ENCODE results near the gene ILKAP.

The ILKAP gene

GRCh38 chr2:238237431-238238135 lies 34.1 kb upstream of the ILKAP start:
- no peak for DNase-seq

- no peak for DNase-seq
These were observed 33.1 kb upstream of the ILKAP start for GRCh38 chr2:238236571-238236970.

DNA sequence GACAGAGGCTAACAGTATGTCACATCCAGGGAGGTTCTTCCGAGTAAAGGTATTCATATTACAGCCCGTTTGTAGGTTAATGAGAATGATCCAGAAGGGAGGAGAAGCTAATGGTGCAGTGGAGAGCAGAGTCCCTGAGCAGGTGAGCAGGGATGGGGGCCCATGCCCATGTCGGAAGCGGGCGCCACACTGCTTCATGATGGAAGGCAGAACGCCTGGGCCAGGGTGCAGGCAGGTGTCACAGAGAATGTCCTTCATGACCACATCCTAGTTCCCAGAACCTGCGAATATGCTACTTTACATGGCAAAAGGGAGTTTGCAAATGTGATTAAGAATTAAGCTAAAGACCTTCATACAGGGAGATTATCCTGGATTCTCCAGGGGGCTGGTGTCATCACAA lies 32.4 kb upstream of the ILKAP start:
- no peak for DNase-seq

DNA sequence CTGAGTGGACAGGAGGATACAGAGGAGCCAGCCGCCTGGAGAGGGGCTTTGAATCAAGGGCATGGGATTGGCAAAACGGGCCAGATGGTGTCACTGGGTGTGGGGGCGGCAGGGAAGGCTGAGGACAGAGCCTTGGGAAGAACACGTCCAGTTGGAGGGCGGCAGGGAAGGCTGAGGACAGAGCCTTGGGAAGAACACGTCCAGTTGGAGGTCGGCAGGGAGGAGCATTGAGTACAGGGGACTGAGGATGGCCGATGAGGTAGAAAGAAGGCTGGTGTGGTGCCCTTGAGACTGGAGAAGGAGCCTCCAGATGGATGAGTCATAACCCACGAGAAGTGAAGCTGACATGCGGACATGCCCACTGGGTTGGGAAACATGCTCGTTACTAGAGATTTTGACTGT lies 31.8 kb upstream of the ILKAP start:
- no peak for DNase-seq

DNA sequence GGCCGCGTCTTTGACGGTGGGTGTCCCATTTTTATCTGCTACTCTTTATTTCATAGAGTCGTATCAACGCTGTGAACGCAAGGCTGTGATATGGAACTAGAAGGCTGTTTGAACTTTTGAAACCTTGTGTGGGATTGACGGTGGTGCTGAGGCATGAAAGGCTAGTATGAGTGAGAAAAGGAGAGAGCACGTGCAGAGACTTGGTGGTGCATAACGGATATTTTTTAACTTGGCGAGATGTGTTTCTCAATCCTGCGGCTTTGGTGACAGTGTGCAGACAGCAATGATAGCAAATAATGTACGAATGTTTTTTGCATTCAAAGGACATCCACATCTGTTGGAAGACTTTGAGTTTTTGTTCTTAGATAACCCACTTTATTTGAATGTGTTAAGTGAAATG lies 30.1 kb upstream of the ILKAP start:
- DNase-seq = no peak

DNA sequence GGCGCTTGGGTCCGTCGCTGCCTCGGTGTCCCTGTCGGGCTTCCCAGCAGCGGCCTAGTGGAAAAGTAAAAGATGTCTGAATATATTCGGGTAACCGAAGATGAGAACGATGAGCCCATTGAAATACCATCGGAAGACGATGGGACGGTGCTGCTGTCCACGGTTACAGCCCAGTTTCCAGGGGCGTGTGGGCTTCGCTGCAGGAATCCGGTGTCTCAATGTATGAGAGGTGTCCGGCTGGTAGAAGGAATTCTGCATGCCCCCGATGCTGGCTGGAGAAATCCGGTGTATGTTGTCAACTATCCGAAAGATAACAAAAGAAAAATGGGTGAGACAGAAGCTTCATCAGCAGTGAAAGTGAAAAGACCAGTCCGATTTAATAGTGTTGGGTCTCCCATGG lies 28.3 kb upstream of the ILKAP start:
- no peak for DNase-seq

- DNase-seq = peak; percentile 91
These were observed 27.8 kb upstream of the ILKAP start for GRCh38 chr2:238231251-238231793.

- DNase-seq = no peak
These were observed 27.2 kb upstream of the ILKAP start for GRCh38 chr2:238230699-238231098.

DNA sequence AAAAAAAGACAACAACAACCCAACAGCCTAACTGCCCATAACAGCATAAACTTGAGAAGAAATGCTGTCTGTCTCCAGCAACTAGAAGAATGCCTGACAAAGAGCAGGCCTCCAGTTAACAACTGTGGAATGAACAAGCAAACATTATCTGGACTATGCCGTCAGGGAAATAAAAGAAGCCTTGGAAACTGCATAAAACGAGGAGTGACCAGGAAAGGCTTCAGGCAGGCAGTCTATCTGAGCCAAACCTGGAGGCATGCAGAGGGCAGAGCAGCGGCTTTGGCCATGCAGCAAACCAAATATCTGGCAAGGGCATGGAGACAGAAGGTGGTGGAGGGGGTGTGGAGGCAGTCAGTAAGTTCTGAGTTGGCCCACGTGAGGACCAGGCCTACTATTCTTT lies 25.2 kb upstream of the ILKAP start:
- DNase-seq = no peak

DNA sequence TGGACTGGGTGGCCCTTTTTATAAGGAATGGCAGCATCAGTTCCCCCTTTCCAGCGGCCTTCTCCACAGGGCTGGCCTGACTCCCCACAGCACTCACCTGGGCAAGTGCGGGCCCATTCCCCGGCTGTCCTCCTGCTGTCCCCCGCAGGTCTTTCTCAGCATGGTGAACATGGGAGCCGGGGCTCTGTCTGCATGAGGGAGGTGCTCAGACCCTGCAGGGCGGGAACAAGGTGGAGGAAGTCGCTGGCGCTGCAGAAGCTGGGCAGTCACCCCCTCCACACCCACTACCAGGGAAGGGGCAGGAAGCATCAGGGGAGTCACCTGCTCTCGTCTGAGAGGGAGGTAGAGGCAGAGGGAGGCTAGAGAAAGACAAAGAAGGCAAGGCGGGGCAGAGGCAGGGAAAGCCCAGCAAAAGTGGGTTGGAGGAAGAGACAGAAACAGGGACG lies 24.1 kb upstream of the ILKAP start:
- no peak for DNase-seq

DNA sequence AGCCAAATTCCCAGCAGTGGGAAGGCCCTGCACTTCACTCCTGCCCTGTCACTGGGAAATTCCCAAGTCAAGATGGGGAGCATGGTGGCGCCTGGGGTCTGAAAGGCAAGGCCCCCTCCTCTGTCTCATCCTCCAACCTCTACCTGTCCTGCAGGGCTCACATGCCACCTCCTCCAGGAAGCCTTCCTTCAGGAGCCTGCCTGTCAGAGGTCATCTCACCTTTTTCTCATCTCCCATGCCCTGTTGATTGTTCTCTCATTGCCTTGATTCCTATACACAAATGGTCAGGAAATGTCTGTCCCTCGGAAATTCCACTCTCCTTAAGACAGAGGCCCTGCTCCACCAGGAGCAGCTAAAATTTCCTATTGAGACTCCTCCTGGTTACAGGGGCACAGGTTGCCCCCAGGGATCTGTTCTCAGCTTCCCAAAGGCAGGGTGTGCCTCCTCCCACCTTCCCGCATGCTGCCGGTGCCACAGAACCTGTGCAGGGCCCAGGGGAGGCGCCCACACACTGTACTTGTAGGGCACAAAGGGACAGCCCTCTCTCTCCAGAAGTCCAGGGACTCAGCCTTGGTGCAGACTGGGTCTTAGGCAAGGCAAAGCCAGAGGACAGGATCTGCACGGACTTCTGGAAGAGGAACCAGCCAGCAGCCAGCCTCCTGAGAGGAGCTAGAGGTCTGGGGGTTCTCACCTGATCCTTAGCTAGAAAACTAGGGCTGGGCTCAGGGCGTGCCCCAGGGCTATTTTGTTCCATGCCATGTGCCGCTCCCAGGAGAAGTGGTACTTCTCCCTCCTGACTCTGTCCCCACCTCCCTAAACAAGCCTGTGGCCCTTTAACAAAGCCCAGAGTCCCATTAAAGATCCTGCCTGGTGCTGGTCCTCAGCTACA lies 23.4 kb upstream of the ILKAP start:
- DNase-seq = no peak

DNA sequence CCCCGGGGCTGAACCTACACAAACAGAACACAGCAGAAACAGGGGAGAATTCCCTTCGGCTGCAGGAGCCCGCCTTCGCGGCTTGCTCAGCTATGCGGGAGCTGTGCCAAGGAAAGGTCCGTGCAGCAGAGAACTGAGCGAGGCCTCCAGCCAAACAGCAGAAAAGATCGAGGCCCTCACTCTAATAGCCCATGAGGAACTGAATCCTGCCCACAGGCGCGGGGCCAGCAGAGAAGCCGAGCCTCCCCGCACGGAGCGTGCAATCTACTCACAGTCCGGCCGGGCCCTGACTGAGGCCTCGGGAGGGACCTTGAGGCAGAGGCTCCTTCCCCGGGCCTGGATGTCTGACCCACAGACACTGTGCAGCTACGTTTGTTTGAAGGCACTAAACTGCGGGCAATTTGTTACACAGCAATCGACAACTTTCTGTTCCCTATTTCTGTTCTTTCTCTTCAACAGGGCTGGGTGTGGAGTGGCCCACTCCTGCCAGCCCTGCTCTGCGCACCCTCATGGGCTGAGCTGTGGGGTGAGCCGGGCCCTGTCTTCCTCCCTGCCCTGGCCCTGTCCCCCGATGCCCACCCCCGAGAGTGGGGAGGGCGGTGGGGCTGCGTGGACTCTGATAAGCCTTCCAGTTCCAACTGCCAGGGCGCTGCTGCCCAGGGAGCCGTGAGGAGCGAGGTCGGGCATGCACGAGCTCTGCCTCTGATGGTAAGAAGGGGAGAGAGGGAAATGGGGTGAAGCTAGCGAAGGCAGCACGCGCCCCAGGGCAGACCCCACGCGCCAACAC lies 22.6 kb upstream of the ILKAP start:
- no peak for DNase-seq

GRCh38 chr2:238225121-238225520 lies 21.6 kb upstream of the ILKAP start:
- no peak for DNase-seq

GRCh38 chr2:238224356-238225035 lies 21.0 kb upstream of the ILKAP start:
- no peak for DNase-seq

DNA sequence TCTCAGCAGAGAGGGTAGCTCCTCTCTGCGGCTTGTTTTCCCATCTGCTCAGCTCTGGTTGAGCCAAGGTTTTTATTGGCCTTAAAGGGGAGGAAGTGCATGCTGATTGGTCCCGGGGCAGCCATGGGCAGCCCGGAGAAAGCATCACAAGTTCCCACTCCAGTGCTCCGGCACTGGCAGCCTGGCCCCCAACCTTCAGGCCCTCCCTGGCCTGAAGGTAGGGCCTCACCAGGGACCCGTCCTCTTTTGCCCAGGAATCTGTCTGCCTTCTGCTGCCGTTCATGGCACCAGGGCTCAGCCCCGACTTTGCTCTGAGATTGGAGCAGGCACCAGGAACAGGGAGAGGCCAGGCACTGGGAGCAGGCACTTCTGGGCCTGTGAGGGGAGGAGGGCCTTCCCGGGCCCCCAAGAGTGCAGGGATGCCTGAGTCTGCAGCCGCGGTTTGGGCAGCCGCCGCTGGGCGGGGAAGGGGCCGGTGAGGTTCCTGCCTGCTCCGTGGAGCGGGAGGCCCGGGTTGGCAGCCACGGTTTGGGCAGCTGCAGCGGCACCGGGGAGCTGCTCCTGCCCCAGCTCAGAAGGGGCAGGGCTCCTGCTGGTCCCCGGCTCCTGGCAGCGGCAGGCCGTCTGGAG lies 17.5 kb upstream of the ILKAP start:
- no peak for DNase-seq

DNA sequence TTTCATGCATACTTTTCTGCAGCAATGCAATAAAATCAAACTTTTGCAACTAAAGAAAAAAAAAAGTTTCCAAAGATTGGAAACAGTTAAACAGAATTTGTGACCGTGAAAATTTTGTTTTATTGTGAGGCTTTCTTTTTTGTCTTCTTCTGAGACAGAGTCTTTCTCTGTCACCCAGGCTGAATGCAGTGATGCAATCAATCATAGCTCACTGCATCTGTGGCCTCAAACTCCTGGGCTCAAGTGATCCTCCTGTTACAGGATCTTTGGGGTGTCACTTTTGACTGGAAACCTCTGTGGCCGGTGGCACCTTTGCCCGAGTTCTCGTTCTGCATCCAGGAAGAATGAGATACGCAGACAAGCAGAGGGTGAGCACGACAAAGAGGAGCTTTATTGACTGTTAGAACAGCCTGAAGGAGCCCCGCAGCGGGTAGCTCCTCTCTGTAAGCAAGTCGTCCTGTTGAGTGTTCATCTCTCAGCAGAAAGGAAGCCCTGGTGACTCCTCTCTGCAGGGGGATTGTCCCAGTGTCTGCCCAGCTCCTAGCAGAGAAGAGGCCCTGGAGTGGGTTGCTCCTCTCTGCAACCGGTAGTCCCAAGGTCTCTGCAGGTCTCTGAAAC lies 16.9 kb upstream of the ILKAP start:
- DNase-seq = no peak

GRCh38 chr2:238216651-238217184 lies 13.2 kb upstream of the ILKAP start:
- DNase-seq = no peak

GRCh38 chr2:238207006-238207405 lies 3.5 kb upstream of the ILKAP start:
- no peak for DNase-seq

- DNase-seq = no peak
These were observed 633 bp upstream of the ILKAP start for GRCh38 chr2:238203973-238204683.

GRCh38 chr2:238202326-238203093 lies 985 bp downstream of the ILKAP start:
- no peak for DNase-seq

Measured in activated CD8-positive, alpha-beta memory T cell treated with anti-CD3 and anti-CD28 coated beads for 24 hours (primary cell).